Measurements from ENCODE around the gene SCN4B.
A peak's percentile ranks its signal among the peaks of the same experiment; 100 is the strongest.

GRCh38 chr11:118198370-118198769, 45.7 kb upstream of the SCN4B start:
- TF ChIP-seq CTCF (IDR thresholded peaks at IDR 0.05): peak; percentile 72 to 87 (median 83)
- no peak for TF ChIP-seq POLR2AphosphoS5 (IDR thresholded peaks at IDR 0.05)
- TF ChIP-seq POLR2A (IDR thresholded peaks at IDR 0.05; ENCODE audit: low read depth): no peak
- TF ChIP-seq EP300 (IDR thresholded peaks at IDR 0.05): no peak

Measured in esophagus muscularis mucosa (tissue), 4 donors.